ENCODE measurements around the gene JPH3. TPM values are rescaled to one million over a fixed set of nuclear protein-coding genes. Genes with fewer than 3 reads are reported as not detected.

Gene JPH3
- total RNA-seq, 1 donor from 2014 or later, result not detected

- intact Hi-C loops (cut with micrococcal nuclease), result no loop called here
Observed at GRCh38 chr16:87733190-87733589, 130.9 kb downstream of the JPH3 start.

GRCh38 chr16:87734644-87735043 is 132.3 kb downstream of the JPH3 start:
- intact Hi-C loops (cut with micrococcal nuclease), result no loop called here

DNA sequence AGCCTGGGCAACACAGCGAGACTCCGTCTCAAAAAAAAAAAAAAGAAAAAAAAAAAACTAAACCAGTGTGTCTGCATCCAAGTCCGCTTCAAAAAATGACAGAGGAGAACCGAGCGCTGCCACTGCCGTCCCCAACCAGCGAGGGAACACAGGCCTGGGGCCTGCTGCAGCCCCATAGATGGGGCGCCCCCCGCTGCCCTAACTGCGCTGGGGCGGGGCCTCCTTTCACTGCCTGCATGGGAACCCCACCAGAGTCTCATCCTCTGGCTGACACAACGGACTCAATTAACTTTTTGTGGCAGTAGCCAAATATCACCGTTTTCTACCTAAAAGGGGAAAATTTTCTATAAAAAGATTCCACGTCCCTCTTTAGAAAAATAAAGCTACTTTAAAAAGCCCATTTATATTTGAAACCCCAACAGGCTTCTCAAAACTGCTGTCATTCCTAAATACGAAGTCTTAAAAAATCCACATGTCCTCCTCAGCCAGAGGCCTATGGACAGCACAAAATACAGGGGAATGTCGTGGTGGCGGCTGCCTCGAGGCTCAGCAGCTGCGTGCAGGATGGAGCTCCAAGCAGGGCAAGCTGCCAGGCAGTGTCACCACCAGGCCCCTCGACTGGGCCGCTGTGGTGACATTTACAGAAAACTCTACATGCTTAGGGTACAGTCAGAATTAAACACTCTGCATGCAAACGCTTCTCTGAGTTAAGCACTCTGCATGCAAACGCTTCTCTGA is 133.1 kb downstream of the JPH3 start:
- intact Hi-C loops (cut with micrococcal nuclease), result no loop called here

DNA sequence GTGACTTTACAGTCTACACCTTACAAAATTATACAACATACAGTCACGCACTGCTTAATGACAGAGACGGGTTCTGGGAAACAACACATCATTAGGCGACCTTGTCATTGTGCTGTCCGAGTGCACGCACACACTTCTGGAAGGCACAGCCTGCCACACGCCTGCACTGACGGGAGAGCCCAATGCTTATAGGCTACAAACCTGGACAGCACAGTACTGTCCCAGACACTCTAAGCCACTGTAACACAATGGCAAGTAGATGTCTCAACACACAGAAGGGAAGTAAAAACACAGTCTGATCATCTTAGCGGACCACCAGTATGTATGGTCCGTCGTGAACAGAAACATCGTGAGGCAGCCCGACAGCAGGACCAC is 133.7 kb downstream of the JPH3 start:
- intact Hi-C loops (cut with micrococcal nuclease), result no loop called here

- intact Hi-C loops (cut with micrococcal nuclease), result no loop called here
Observed at GRCh38 chr16:87739801-87740200, 137.5 kb downstream of the JPH3 start.

DNA sequence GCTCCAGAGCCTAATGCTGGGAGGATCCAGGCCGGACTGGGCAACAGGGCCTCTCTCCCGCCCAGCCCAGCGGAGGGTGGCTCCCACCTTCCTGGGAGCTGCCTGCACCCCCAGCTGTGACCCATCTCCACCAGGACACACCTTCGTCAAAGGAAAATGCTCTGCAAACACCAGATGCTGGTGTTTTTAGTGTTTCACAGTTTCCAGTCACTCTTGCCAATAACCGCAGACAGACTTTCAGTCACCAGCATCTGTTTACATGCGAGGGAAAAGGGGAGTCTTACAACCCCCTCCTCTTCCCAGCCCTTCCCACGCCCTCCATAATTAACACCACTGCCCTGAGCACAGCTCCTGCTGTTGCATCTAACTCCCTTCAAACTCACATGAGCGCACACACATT is 138.1 kb downstream of the JPH3 start:
- intact Hi-C loops (cut with micrococcal nuclease), result no loop called here

- intact Hi-C loops (cut with micrococcal nuclease), result no loop called here
Observed at GRCh38 chr16:87740909-87741424, 138.7 kb downstream of the JPH3 start.

DNA sequence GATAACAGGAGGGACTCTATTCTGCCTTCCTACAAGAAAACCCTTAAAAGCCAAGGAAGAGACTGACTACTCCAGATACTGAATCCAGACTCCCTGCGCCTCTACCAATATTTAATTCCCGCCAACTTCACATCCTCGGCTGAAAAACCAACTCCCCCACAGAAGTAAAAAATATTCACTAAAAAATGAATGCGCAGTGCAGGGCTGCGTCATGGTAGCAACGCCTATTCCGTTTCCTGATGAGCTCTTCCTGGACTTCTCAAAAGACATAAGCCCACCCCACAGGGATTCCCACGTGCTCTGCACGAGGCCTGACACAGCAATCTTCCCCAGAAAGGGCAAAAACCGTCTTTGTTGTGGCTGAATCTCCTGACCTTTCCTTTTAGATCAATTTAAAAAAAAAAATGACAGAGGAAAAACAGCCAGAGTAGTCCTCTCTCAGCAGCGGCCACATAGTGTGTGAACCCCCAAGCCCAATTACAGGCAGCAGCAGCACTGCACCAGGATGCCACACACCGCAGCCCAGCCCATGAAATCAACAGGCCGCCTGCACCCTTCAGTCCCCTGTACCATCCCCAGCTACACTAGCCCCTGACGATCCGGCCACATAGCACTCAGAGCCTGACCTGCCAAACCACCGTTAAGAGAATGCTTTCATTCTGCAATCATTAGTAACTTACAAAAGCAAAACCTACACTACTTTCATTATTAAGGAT is 139.6 kb downstream of the JPH3 start:
- intact Hi-C loops (cut with micrococcal nuclease), result no loop called here

- intact Hi-C loops (cut with micrococcal nuclease), result no loop called here
Observed at GRCh38 chr16:87742781-87743490, 140.6 kb downstream of the JPH3 start.

- intact Hi-C loops (cut with micrococcal nuclease), result no loop called here
Observed at GRCh38 chr16:87744750-87745514, 142.6 kb downstream of the JPH3 start.

DNA sequence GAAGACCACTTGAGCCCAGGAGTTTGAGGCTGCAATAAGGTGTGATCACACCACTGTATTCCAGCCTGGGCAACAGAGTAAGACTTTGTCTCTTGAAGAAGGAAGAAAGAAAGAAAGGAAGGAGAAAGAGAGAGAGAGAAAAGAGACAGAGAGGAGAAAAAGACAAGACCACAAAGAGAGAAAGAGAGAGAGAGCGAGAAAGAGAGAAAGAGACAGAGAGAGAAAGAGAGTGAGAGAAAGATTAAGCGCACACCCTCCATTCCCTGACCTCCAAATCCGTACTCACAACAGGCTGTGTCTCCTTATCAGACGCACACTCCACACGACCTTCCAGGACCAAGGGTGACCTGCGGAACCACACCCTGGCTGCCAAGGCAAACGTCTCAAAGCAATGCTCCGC is 143.9 kb downstream of the JPH3 start:
- intact Hi-C loops (cut with micrococcal nuclease), result no loop called here

Other genes starting within 250 kb of the JPH3 start
- 26.7 and 32.5 TPM in 2 replicates for gene FBXO31, start 218.7 kb upstream of the JPH3 start, total RNA-seq
- 43.2 and 45.1 TPM in 2 replicates for gene MAP1LC3B, start 210.2 kb upstream of the JPH3 start, total RNA-seq
- 4.8 and 7.4 TPM in 2 replicates for gene ZCCHC14, start 109.5 kb upstream of the JPH3 start, total RNA-seq
- 81.9 and 83.6 TPM in 2 replicates for gene KLHDC4, start 163.5 kb downstream of the JPH3 start, total RNA-seq

Measured in T-helper 2 cell treated with Interferon-gamma antibody and Interleukin-4, amounts not matched to agents 100 ng/mL and 5 ng/mL, for 36 hours (primary cell).